Measurements from ENCODE around the gene MYL10. TPM values are rescaled to one million over a fixed set of nuclear protein-coding genes. Genes with fewer than 3 reads are reported as not detected.

The MYL10 gene
- total and polyA plus RNA-seq, 2 donors (not counting 3 experiments of a cell fraction or from before 2014, with no cell fraction given): not detected

GRCh38 chr7:101589976-101590662, 39.0 kb downstream of the MYL10 start:
- dilution Hi-C loops (cut with MboI; ENCODE audit: extremely low pct_ligation_motif_present, low sequenced_read_pairs): no loop called here
- DNase-seq (ENCODE audit: low read depth, low spot score) (no peak), FAIRE-seq (no peak)
- Histone ChIP-seq H3K79me2 (ENCODE audit: control insufficient read depth, insufficient read depth, low read length) (no peaks in the 10 kb centered on the region), H3K4me3 (replicated peaks in 1 of 3; ENCODE audit: insufficient read depth in 1 of 3, low read depth in 1 of 3, low read length in 3 of 3) (no peak overlapping the region), H4K20me1 (replicated peaks; ENCODE audit: control insufficient read depth, extremely low read depth, insufficient read depth, low read length) (no peaks in the 10 kb centered on the region), H3K27ac (ENCODE audit: insufficient read depth, low read depth, low read length) (no peak overlapping the region), H3K9me3 (replicated peaks; ENCODE audit: control insufficient read depth, insufficient read depth, low read length) (no peaks in the 10 kb centered on the region), H3K27me3 (ENCODE audit: control insufficient read depth in 2 of 2, insufficient read depth in 2 of 2, low read length in 2 of 2) (peaks cover 0 to under 1% of the 10 kb centered on the region in 2 experiments), H3K36me3 (ENCODE audit: control insufficient read depth in 2 of 2, extremely low read depth in 1 of 2, insufficient read depth in 2 of 2, low read length in 2 of 2) (no peaks in the 10 kb centered on the region), H3K4me2 (ENCODE audit: insufficient read depth, low read length) (no peak overlapping the region), H3K9ac (replicated peaks; ENCODE audit: extremely low read depth, insufficient read depth, low read length) (no peak overlapping the region), H3K9me1 (replicated peaks; ENCODE audit: control insufficient read depth, extremely low read depth, insufficient read depth, low read length) (no peaks in the 10 kb centered on the region), H3K4me1 (ENCODE audit: control insufficient read depth, extremely low read depth, insufficient read depth, low read length) (no peaks in the 10 kb centered on the region), H2AFZ (ENCODE audit: low read depth, low read length) (no peak overlapping the region)
- TF ChIP-seq EZH2 (IDR thresholded peaks at IDR 0.05; ENCODE audit: borderline replicate concordance, low read depth, low read length, severe bottlenecking) (no peak), GATA2 (IDR thresholded peaks at IDR 0.05; ENCODE audit: insufficient read depth, insufficient read length, low read depth, low read length) (no peak), CTCF (IDR thresholded peaks at IDR 0.05; ENCODE audit: extremely low read depth in 1 of 2, insufficient read depth in 1 of 2, low read depth in 1 of 2, low read length in 2 of 2) (no peak), POLR2A (IDR thresholded peaks at IDR 0.05; ENCODE audit: low read depth, low read length) (no peak), MYC (IDR thresholded peaks at IDR 0.05; ENCODE audit: low read depth, low read length) (no peak), JUN (IDR thresholded peaks at IDR 0.05; ENCODE audit: borderline replicate concordance, insufficient read depth, insufficient read length, low read depth) (no peak), POLR2AphosphoS5 (IDR thresholded peaks at IDR 0.05; ENCODE audit: insufficient read depth, low read depth, low read length) (no peak), FOS (IDR thresholded peaks at IDR 0.05; ENCODE audit: borderline replicate concordance, insufficient read depth, low read length) (no peak)
- TF ChIP-seq, protein P1, sequence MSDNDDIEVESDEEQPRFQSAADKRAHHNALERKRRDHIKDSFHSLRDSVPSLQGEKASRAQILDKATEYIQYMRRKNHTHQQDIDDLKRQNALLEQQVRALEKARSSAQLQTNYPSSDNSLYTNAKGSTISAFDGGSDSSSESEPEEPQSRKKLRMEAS (IDR thresholded peaks at IDR 0.05; ENCODE audit: insufficient read depth, insufficient read length): no peak
- ChIA-PET CTCF (no interaction called here), POLR2A (no interaction called here)
- BruUV-seq (replicated peaks): no TSS peak
- intact Hi-C loops (cut with micrococcal nuclease): no loop called here

Data from endothelial cell of umbilical vein (primary cell).